Measurements from ENCODE around the gene CUEDC1. TPM values are rescaled to one million over a fixed set of nuclear protein-coding genes. Genes with fewer than 3 reads are reported as not detected.

The CUEDC1 gene
- total and polyA plus RNA-seq, 9 of the 15 experiments (the other 6 are each of a cell fraction or from before 2014, with no cell fraction given): 0.20 to 4.1 (median 1.6) TPM; not detected in 1

GRCh38 chr17:57859601-57860413, 95.4 kb downstream of the CUEDC1 start:
- no peak overlapping the region for H3K4me3 ChIP-seq
- DNase-seq (ENCODE audit: extremely low read depth in 1 of 4, low spot score in 3 of 4): no peak
- no peaks in the 10 kb centered on the region for H4K20me1 ChIP-seq (replicated peaks; ENCODE audit: control insufficient read depth, insufficient read depth, low read length)
- WGBS (ENCODE audit: insufficient coverage, low coverage, missing lambda C conversion rate): 25% methylated on average over 13 of the region's 13 CpGs
- H3K79me2 ChIP-seq (ENCODE audit: control insufficient read depth, insufficient read depth, low read length): no peaks in the 10 kb centered on the region
- H3K9me1 ChIP-seq (ENCODE audit: control insufficient read depth, insufficient read depth, low read length): no peaks in the 10 kb centered on the region
- ChIA-PET CTCF (ENCODE audit: low intra/inter-chr PET ratio) (interaction anchor here (0.6 to 2.6 kb wide), 3 partner anchors 139 to 251 kb away, joined by 3 to 17 read pairs (median 3); no protein-coding TSS in a partner anchor), POLR2A (interaction anchor here (0.6 to 2.5 kb wide), 10 partner anchors 10 to 251 kb away, joined by 3 to 8 read pairs (median 4); partner anchors contain the start of genes MRPS23 and SRSF1)
- H3K4me2 ChIP-seq (ENCODE audit: insufficient read depth, low read length): no peak overlapping the region
- no peak for ATAC-seq
- peaks cover 23 to 31% of the 10 kb centered on the region in 2 experiments for H3K4me1 ChIP-seq (replicated peaks in 1 of 2; ENCODE audit: control insufficient read depth in 2 of 2, insufficient read depth in 2 of 2, low read length in 2 of 2)
- no peak overlapping the region for H2AFZ ChIP-seq (ENCODE audit: low read depth, low read length)
- H3K27ac ChIP-seq (ENCODE audit: extremely low read depth, low read depth, low read length): no peak overlapping the region
- BruUV-seq (replicated peaks): no TSS peak
- H3K36me3 ChIP-seq (ENCODE audit: control insufficient read depth, insufficient read depth, low read length): no peaks in the 10 kb centered on the region
- intact Hi-C loops (cut with micrococcal nuclease) (loop anchor here (2.0 kb wide), 1 partner anchor 33 kb away; no protein-coding TSS in a partner anchor), in situ Hi-C loops (cut with MboI) (loop anchor here (5.0 kb wide), 1 partner anchor 257 kb away; no protein-coding TSS in a partner anchor)
- H3K27me3 ChIP-seq (ENCODE audit: control insufficient read depth in 2 of 2, insufficient read depth in 2 of 2, low read length in 2 of 2): peaks cover 0 to 8% of the 10 kb centered on the region in 2 experiments; a peak in 1 of 5 replicates
- peak; percentile 78 for TF ChIP-seq RBM25 (IDR thresholded peaks at IDR 0.05; ENCODE audit: low read depth, low read length, severe bottlenecking)
- no peak for TF ChIP-seq CGGBP1 (CRISPR knock-in tag; IDR thresholded peaks at IDR 0.05)
- TF ChIP-seq ZFP36 (IDR thresholded peaks at IDR 0.05; ENCODE audit: low read depth, low read length, partially characterized antibody): peak; percentile 44
- peak; percentile 46 for FAIRE-seq
- H3K9me3 ChIP-seq (replicated peaks; ENCODE audit: control insufficient read depth, insufficient read depth, low read depth, low read length): no peaks in the 10 kb centered on the region
- H3K9ac ChIP-seq (ENCODE audit: insufficient read depth in 1 of 2, low read depth in 2 of 2, low read length in 2 of 2): no peak overlapping the region
